Spleen (tissue), 11 donors: Measurements from ENCODE around the gene GDPGP1. TPM values are rescaled to one million over a fixed set of nuclear protein-coding genes. Genes with fewer than 3 reads are reported as not detected.
"Not testable (repeated sequence)": the region's sequence is repeated elsewhere in the genome, so short reads cannot be mapped to it uniquely, and the experiment has no call there.

ENCODE experiments used
- DNase-seq: peaks from one replicate; pipeline ENCODE4 v3.0.0-alpha.2; 2020
- H3K27ac ChIP-seq, 8 donors: fragments of 200-600 bp; sonication (generic) in 7 of 8; 1 replicate in 4 of 8; 2 replicates in 4 of 8; pipeline versions ENCODE4 v1.5.0 to v1.8.0; 2016 to 2021; ENCODE audit warnings: inconsistent platforms in 4 of 8, mild to moderate bottlenecking in 4 of 8, moderate library complexity in 1 of 8
- H3K27me3 ChIP-seq, 7 donors: fragments of 200-600 bp; sonication (generic) in 6 of 7; replicated peaks in 1 of 7; 1 replicate in 4 of 7; 2 replicates in 3 of 7; pipeline versions ENCODE4 v1.5.0 to v1.8.0; 2016 to 2021; ENCODE audit warnings: inconsistent platforms in 3 of 7, mild to moderate bottlenecking in 1 of 7
- H3K36me3 ChIP-seq, 6 donors: fragments of 200-600 bp; sonication (generic) in 5 of 6; 1 replicate in 4 of 6; 2 replicates in 2 of 6; pipeline versions ENCODE4 v1.5.0 to v1.8.0; 2016 to 2021; ENCODE audit warnings: inconsistent platforms in 2 of 6
- H3K4me1 ChIP-seq, 6 donors: fragments of 200-600 bp; sonication (generic) in 5 of 6; 1 replicate in 3 of 6; 2 replicates in 3 of 6; pipeline versions ENCODE4 v1.5.0 to v1.8.0; 2016 to 2021; ENCODE audit warnings: inconsistent platforms in 3 of 6
- H3K4me3 ChIP-seq, 8 donors: fragments of 200-600 bp; sonication (generic) in 7 of 8; 1 replicate in 4 of 8; 2 replicates in 4 of 8; pipeline versions ENCODE4 v1.5.0 to v1.8.0; 2016 to 2021; ENCODE audit warnings: inconsistent platforms in 4 of 8, mild to moderate bottlenecking in 4 of 8, moderate library complexity in 2 of 8
- H3K9me3 ChIP-seq, 8 donors: fragments of 200-600 bp; sonication (generic) in 7 of 8; 1 replicate in 4 of 8; 2 replicates in 4 of 8; pipeline versions ENCODE4 v1.5.0 to v1.8.0; 2016 to 2021; ENCODE audit warnings: inconsistent platforms in 4 of 8
- POLR2A ChIP-seq, 3 donors: fragments of 450-650 bp; IDR thresholded peaks; one replicate each; pipeline ENCODE4 v1.5.1; 2017; ENCODE audit warnings: antibody characterized with exemption in 3 of 3, mild to moderate bottlenecking in 1 of 3
- POLR2AphosphoS5 ChIP-seq, 3 donors: sonication (generic); formaldehyde crosslinking; IDR thresholded peaks; one replicate each; pipeline ENCODE4 v1.5.1; 2017; ENCODE audit warnings: antibody characterized with exemption in 3 of 3
- WGBS, 5 donors: extraction: QIAGEN DNeasy Blood & Tissue Kit in 3 of 5; methylation state at CpG; one replicate each; pipeline versions ENCODE4 v1.1.5 to v1.1.7; 2013 to 2018; 5-methylcytosine and 5-hydroxymethylcytosine counted together
- intact Hi-C: fragments of 100-400 bp; cut with DNase I; formaldehyde crosslinking; loops from one replicate; pipeline ENCODE4 v1.15.0; 2023; ENCODE audit warnings: low total_unique reads
- polyA plus RNA-seq, 3 donors: library from polyadenylated mRNA; stranded (reverse); fragments of 200-250 nt; gene quantifications; one replicate each; pipeline ENCODE4 v1.2.1, GENCODE V29; 2013
- total RNA-seq, 7 donors: library from RNA; depleted of rRNA in 3 of 7; stranded (reverse); fragments of >200 nt in 3 of 7; fragmentation: NEBNext Ultra II Directional in 4 of 7; extraction: Animal tissue kit (Norgen Biotek cat#: 25700) in 4 of 7; gene quantifications; one replicate each; pipeline versions ENCODE4 v1.1.0 to v1.2.1, GENCODE V29; 2016 to 2021
- TF ChIP-seq, protein P1 (sequence below), 11 experiments: fragments of 200-600 bp in 7 of 11; fragments of 450-650 bp in 4 of 11; sonication (generic) in 4 of 11; IDR thresholded peaks in 8 of 11; conservative IDR thresholded peaks in 3 of 11; 1 replicate in 7 of 11; 2 replicates in 4 of 11; pipeline versions ENCODE4 v1.4.0 to v1.8.0; 2016 to 2021; ENCODE audit warnings: antibody characterized with exemption in 11 of 11, inconsistent platforms in 4 of 11, mild to moderate bottlenecking in 1 of 11
- donor health status: healthy with polysubstance abuse.
- donor health status: DM: no; HTN: no; CAD: no; lungs with moderate emphysema.
- donor health status: DM: no; HTN: no; CAD: no.
- donor health status: Bipolar disorder and iron deficiency.
- donor health status: healthy.
- donor health status: DM: no; HTN: no; CAD: no.
- donor health status: DM: yes; HTN: yes; CAD: no.

GDPGP1 gene
- total and polyA plus RNA-seq, 10 donors = 1.9 to 13.4 (median 9.6) TPM

- H3K27me3 ChIP-seq, H3K9me3 ChIP-seq, H3K4me1 ChIP-seq, H3K27ac ChIP-seq, H3K36me3 ChIP-seq, DNase-seq, H3K4me3 ChIP-seq, intact Hi-C loops: not testable (repeated sequence)
- WGBS, 5 donors = 66 to 83% (median 69%) methylated on average over 5 to 6 of the region's 6 CpGs
These were observed 47.6 kb downstream of the GDPGP1 start for GRCh38 chr15:90281637-90282036.

GRCh38 chr15:90286678-90287077 is 52.7 kb downstream of the GDPGP1 start:
- H3K9me3 ChIP-seq = no peaks in the 10 kb centered on the region
- H3K4me1 ChIP-seq = peaks cover 0 to 13% (median 3%) of the 10 kb centered on the region in 6 donors
- intact Hi-C loops = no loop called here
- TF ChIP-seq, protein P1, sequence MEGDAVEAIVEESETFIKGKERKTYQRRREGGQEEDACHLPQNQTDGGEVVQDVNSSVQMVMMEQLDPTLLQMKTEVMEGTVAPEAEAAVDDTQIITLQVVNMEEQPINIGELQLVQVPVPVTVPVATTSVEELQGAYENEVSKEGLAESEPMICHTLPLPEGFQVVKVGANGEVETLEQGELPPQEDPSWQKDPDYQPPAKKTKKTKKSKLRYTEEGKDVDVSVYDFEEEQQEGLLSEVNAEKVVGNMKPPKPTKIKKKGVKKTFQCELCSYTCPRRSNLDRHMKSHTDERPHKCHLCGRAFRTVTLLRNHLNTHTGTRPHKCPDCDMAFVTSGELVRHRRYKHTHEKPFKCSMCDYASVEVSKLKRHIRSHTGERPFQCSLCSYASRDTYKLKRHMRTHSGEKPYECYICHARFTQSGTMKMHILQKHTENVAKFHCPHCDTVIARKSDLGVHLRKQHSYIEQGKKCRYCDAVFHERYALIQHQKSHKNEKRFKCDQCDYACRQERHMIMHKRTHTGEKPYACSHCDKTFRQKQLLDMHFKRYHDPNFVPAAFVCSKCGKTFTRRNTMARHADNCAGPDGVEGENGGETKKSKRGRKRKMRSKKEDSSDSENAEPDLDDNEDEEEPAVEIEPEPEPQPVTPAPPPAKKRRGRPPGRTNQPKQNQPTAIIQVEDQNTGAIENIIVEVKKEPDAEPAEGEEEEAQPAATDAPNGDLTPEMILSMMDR (IDR thresholded peaks at IDR 0.05 in 8 of 11, conservative IDR thresholded peaks at IDR 0.05 in 3 of 11) = peak in 10 of 11 experiments; percentile 20 to 67 (median 57)
- TF ChIP-seq POLR2AphosphoS5 (IDR thresholded peaks at IDR 0.05) (no peak), POLR2A (IDR thresholded peaks at IDR 0.05) (no peak)
- H3K27me3 ChIP-seq = no peaks in the 10 kb centered on the region
- no peak for DNase-seq
- no peak overlapping the region for H3K4me3 ChIP-seq
- no peak overlapping the region for H3K27ac ChIP-seq
- H3K36me3 ChIP-seq = no peaks in the 10 kb centered on the region

DNA sequence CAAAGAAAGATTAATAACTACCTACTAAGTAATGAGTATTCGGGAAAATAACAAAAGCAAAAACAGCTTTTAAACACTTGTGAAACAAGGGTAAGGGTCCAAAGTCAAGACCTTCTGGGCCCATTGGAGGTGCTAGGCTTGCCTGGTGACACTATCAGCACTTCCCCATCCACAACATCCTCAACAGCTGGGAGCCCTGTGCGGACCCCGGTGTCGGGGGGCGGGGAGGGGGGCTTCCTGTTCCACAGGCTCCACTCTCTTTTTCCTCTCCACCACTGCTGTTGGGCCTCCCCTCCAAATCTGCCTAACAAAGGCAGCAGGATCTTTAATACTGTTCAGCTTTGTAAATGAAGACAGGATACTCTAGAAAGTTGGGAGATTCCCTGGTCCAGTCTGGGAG is 53.1 kb downstream of the GDPGP1 start:
- intact Hi-C loops = no loop called here
- Histone ChIP-seq H3K27ac (peak overlapping the region in 6 of 8 donors; percentile 22 to 52 (median 40)), H3K9me3 (no peaks in the 10 kb centered on the region), H3K36me3 (no peaks in the 10 kb centered on the region), H3K4me1 (peaks cover 0 to 14% (median 3%) of the 10 kb centered on the region in 6 donors), H3K4me3 (no peak overlapping the region), H3K27me3 (no peaks in the 10 kb centered on the region)
- WGBS, 5 donors = 11 to 24% (median 18%) methylated on average over 5 of the region's 5 CpGs
- no peak for DNase-seq
- TF ChIP-seq, protein P1 (IDR thresholded peaks at IDR 0.05 in 8 of 11, conservative IDR thresholded peaks at IDR 0.05 in 3 of 11) = no peak
- TF ChIP-seq POLR2AphosphoS5 (IDR thresholded peaks at IDR 0.05) = no peak
- no peak for TF ChIP-seq POLR2A (IDR thresholded peaks at IDR 0.05)

- no peaks in the 10 kb centered on the region for H3K27me3 ChIP-seq
- no peak for DNase-seq
- peak overlapping the region in 5 of 8 donors; percentile 22 to 52 (median 36) for H3K27ac ChIP-seq
- H3K9me3 ChIP-seq = no peaks in the 10 kb centered on the region
- no peak overlapping the region for H3K4me3 ChIP-seq
- intact Hi-C loops = no loop called here
- no peaks in the 10 kb centered on the region for H3K36me3 ChIP-seq
- TF ChIP-seq POLR2A (IDR thresholded peaks at IDR 0.05) = no peak
- TF ChIP-seq, protein P1 (IDR thresholded peaks at IDR 0.05 in 8 of 11, conservative IDR thresholded peaks at IDR 0.05 in 3 of 11) = no peak
- TF ChIP-seq POLR2AphosphoS5 (IDR thresholded peaks at IDR 0.05) = no peak
- 49 to 72% (median 65%) methylated on average over 6 of the region's 6 CpGs for WGBS, 5 donors
- peaks cover 0 to 16% (median 3%) of the 10 kb centered on the region in 6 donors for H3K4me1 ChIP-seq
These were observed 53.9 kb downstream of the GDPGP1 start for GRCh38 chr15:90287946-90288345.
